ENCODE data around the gene ITPR3.

- no peak for TF ChIP-seq CTCF (conservative IDR thresholded peaks at IDR 0.05)
- no peak for TF ChIP-seq ZFX (IDR thresholded peaks at IDR 0.05)
Observed at GRCh38 chr6:33622456-33623431, 1.6 kb downstream of the ITPR3 start.

All from C4-2B (cell line).